IMR-90 (cell line): Measurements from ENCODE around the gene AAK1. TPM values are rescaled to one million over a fixed set of nuclear protein-coding genes. Genes with fewer than 3 reads are reported as not detected.

Source experiments
- ATAC-seq: fragments of 200-7000 bp; cut with Tn5 transposase; 2 replicates; pipeline ENCODE4 v1.9.1; 2020; ENCODE audit warnings: low read depth, mild to moderate bottlenecking, moderate library complexity
- BruUV-seq: library from RNA; stranded (reverse); fragments of 400-500 nt; replicated peaks from 2 replicates; lab custom pipeline; 2021; lab: Mats Ljungman, UMichigan
- CTCF ChIA-PET: fragments of 300-600 bp; formaldehyde crosslinking; extraction: SDS; loops from one replicate; lab custom pipeline; 2021; ENCODE audit warnings: antibody characterized with exemption; lab: Yijun Ruan, JAX
- POLR2A ChIA-PET: fragments of 300-600 bp; sonication (Branson Sonifier 250); formaldehyde crosslinking; loops from one replicate; lab custom pipeline; 2022; ENCODE audit warnings: antibody characterized with exemption; ENCODE audit not compliant: unreplicated experiment; lab: Charles Lee
- DNase-seq: peaks from one replicate; pipeline ENCODE4 v3.0.0; 2013
- H2AFZ ChIP-seq: replicated peaks from 2 replicates; pipeline ENCODE3; 2013; ENCODE audit warnings: low read length, mild to moderate bottlenecking; ENCODE audit not compliant: poor library complexity
- H2AK5ac ChIP-seq: 2 replicates; pipeline ENCODE4 v1.6.1; 2013; ENCODE audit warnings: low read depth, low read length, inconsistent platforms
- H2AK9ac ChIP-seq: replicated peaks from 2 replicates; pipeline ENCODE3; 2013; ENCODE audit warnings: mild to moderate bottlenecking, low read depth, low read length, moderate library complexity; ENCODE audit not compliant: poor library complexity
- H2BK120ac ChIP-seq: 2 replicates; pipeline ENCODE4 v1.6.1; 2013; ENCODE audit warnings: low read depth, low read length, inconsistent platforms
- H2BK15ac ChIP-seq: 3 replicates; pipeline ENCODE4 v1.6.1; 2013; ENCODE audit warnings: low read depth, low read length, inconsistent platforms
- H2BK20ac ChIP-seq: 2 replicates; pipeline ENCODE4 v1.6.1; 2013; ENCODE audit warnings: low read depth, mild to moderate bottlenecking, inconsistent platforms, low read length, moderate library complexity
- H2BK5ac ChIP-seq: 2 replicates; pipeline ENCODE4 v1.6.1; 2013; ENCODE audit warnings: mild to moderate bottlenecking, low read depth, low read length, inconsistent platforms; ENCODE audit not compliant: poor library complexity, severe bottlenecking
- H3K14ac ChIP-seq: replicated peaks from 2 replicates; pipeline ENCODE4 v1.6.1; 2013; ENCODE audit warnings: low read depth, low read length, inconsistent platforms
- H3K18ac ChIP-seq: 2 replicates; pipeline ENCODE4 v1.6.1; 2013; ENCODE audit warnings: low read depth, low read length, control low read depth
- H3K23ac ChIP-seq: 2 replicates; pipeline ENCODE4 v1.6.1; 2013; ENCODE audit warnings: low read depth, low read length, inconsistent platforms
- H3K27ac ChIP-seq: 2 replicates; pipeline ENCODE4 v1.5.1; 2013; ENCODE audit warnings: mild to moderate bottlenecking, control low read depth, low read length; ENCODE audit not compliant: insufficient read depth
- H3K27me3 ChIP-seq: 2 replicates; pipeline ENCODE4 v1.6.1; 2013; ENCODE audit warnings: low read length; ENCODE audit not compliant: control insufficient read depth, insufficient read depth
- H3K36me3 ChIP-seq: 2 replicates; pipeline ENCODE4 v1.6.1; 2013; ENCODE audit warnings: low read length, mixed read lengths; ENCODE audit not compliant: control insufficient read depth, insufficient read depth
- H3K4ac ChIP-seq: 2 replicates; pipeline ENCODE4 v1.6.1; 2013; ENCODE audit warnings: low read depth, low read length, inconsistent platforms
- H3K4me1 ChIP-seq: 2 replicates; pipeline ENCODE4 v1.6.1; 2013; ENCODE audit warnings: low read length, mixed read lengths; ENCODE audit not compliant: control insufficient read depth, insufficient read depth
- H3K4me2 ChIP-seq: 2 replicates; pipeline ENCODE4 v1.6.1; 2013; ENCODE audit warnings: low read depth, mild to moderate bottlenecking, control low read depth, low read length, moderate library complexity
- H3K4me3 ChIP-seq: 2 replicates; pipeline ENCODE4 v1.5.1; 2013; ENCODE audit warnings: low read depth, mild to moderate bottlenecking, control low read depth, low read length, moderate library complexity; ENCODE audit not compliant: insufficient read depth
- H3K56ac ChIP-seq: 2 replicates; pipeline ENCODE4 v1.6.1; 2013; ENCODE audit warnings: low read length, inconsistent platforms; ENCODE audit not compliant: insufficient read depth; ENCODE audit errors: extremely low read depth
- H3K79me1 ChIP-seq, 2 experiments: 2 replicates each; pipeline ENCODE4 v1.6.1; 2013; ENCODE audit warnings: low read length in 2 of 2, inconsistent platforms in 1 of 2, low read depth in 1 of 2
- H3K9ac ChIP-seq: 2 replicates; pipeline ENCODE4 v1.6.1; 2013; ENCODE audit warnings: low read depth, low read length, control low read depth
- H3K9me1 ChIP-seq: 2 replicates; pipeline ENCODE4 v1.6.1; 2013; ENCODE audit warnings: low read length, inconsistent platforms; ENCODE audit not compliant: insufficient read depth
- H3K9me3 ChIP-seq: 2 replicates; pipeline ENCODE4 v1.6.1; 2013; ENCODE audit warnings: low read length; ENCODE audit not compliant: control insufficient read depth, insufficient read depth
- H4K20me1 ChIP-seq: 2 replicates; pipeline ENCODE4 v1.6.1; 2013; ENCODE audit warnings: low read length, inconsistent platforms; ENCODE audit not compliant: insufficient read depth
- H4K5ac ChIP-seq: 2 replicates; pipeline ENCODE4 v1.6.1; 2013; ENCODE audit warnings: mild to moderate bottlenecking, low read depth, low read length, control low read depth
- H4K8ac ChIP-seq, 2 experiments: 2 replicates each; pipeline ENCODE4 v1.6.1; 2013; ENCODE audit warnings: low read depth in 2 of 2, low read length in 2 of 2, control low read depth in 1 of 2, inconsistent platforms in 1 of 2
- H4K91ac ChIP-seq: 2 replicates; pipeline ENCODE4 v1.6.1; 2013; ENCODE audit warnings: low read depth, low read length, inconsistent platforms; ENCODE audit not compliant: insufficient read depth
- BHLHE40 ChIP-seq: fragments of 150-350 bp; IDR thresholded peaks from 2 replicates; pipeline ENCODE4 v1.6.1; 2016; ENCODE audit warnings: mild to moderate bottlenecking, low read depth, low read length
- CEBPB ChIP-seq: IDR thresholded peaks from 2 replicates; pipeline ENCODE4 v1.6.1; 2012; ENCODE audit warnings: low read depth, low read length, improper control_type of control experiment
- CHD1 ChIP-seq: IDR thresholded peaks from 2 replicates; pipeline ENCODE4 v1.6.1; 2012; ENCODE audit warnings: low read depth, low read length, improper control_type of control experiment
- CTCF ChIP-seq: conservative IDR thresholded peaks from 2 replicates; pipeline ENCODE4 v1.5.1; 2012; ENCODE audit warnings: mild to moderate bottlenecking, low read depth, low read length, improper control_type of control experiment
- MAFK ChIP-seq: IDR thresholded peaks from 2 replicates; pipeline ENCODE4 v1.6.1; 2012; ENCODE audit warnings: low read depth, low read length, improper control_type of control experiment
- NFE2L2 ChIP-seq: fragments of 150-350 bp; IDR thresholded peaks from 2 replicates; pipeline ENCODE4 v1.6.1; 2016; ENCODE audit warnings: low read depth, mild to moderate bottlenecking, low read length
- POLR2A ChIP-seq: IDR thresholded peaks from 2 replicates; pipeline ENCODE4 v1.6.1; 2012; ENCODE audit warnings: mild to moderate bottlenecking, low read depth, low read length
- RAD21 ChIP-seq: IDR thresholded peaks from 2 replicates; pipeline ENCODE4 v1.6.1; 2012; ENCODE audit warnings: low read length, improper control_type of control experiment
- RCOR1 ChIP-seq: IDR thresholded peaks from 2 replicates; pipeline ENCODE4 v1.6.1; 2012; ENCODE audit warnings: mild to moderate bottlenecking, low read length, improper control_type of control experiment; ENCODE audit not compliant: insufficient replicate concordance
- WGBS, 2 experiments: methylation state at CpG; one replicate each; pipeline versions ENCODE4 v1.1.5 to v1.1.7; 2013; ENCODE audit warnings: missing lambda C conversion rate in 2 of 2; ENCODE audit not compliant: insufficient read length in 1 of 2; ENCODE audit errors: extremely low coverage in 2 of 2; 5-methylcytosine and 5-hydroxymethylcytosine counted together
- dilution Hi-C: fragments of 300-500 bp; cut with HindIII; formaldehyde crosslinking; loops from one replicate; pipeline ENCODE4 v1.14.3; 2018; ENCODE audit warnings: low sequenced_read_pairs; ENCODE audit not compliant: unreplicated experiment
- in situ Hi-C: fragments of 300-500 bp; cut with MboI; formaldehyde crosslinking; loops from 3 replicates; pipeline ENCODE4 v1.14.3; 2019; ENCODE audit warnings: low sequenced_read_pairs, inconsistent platforms, mixed read lengths
- intact Hi-C: fragments of 100-400 bp; cut with micrococcal nuclease; formaldehyde crosslinking; loops from 2 replicates; pipeline ENCODE4 v1.10.0; 2022
- polyA plus RNA-seq, 3 experiments: library from polyadenylated mRNA; depleted of rRNA; stranded (reverse); fragments of >200 nt; gene quantifications; 2 replicates each; pipeline ENCODE4 v1.2.3, GENCODE V29; 2012; ENCODE audit warnings: low replicate concordance in 1 of 3
- total RNA-seq: library from RNA; depleted of rRNA; stranded (reverse); fragments of >200 nt; gene quantifications from 2 replicates; pipeline ENCODE4 v1.2.3, GENCODE V29; 2012

AAK1 gene
- total and polyA plus RNA-seq, 2 of the 4 experiments (the other 2 are of a cell fraction): 21.9 to 26.5 TPM

GRCh38 chr2:69604026-69604678 is 39.4 kb downstream of the AAK1 start:
- ChIA-PET CTCF (interaction anchor here (1.1 kb wide), 1 partner anchor 10 kb away, joined by 3 read pairs; no protein-coding TSS in a partner anchor), POLR2A (interaction anchor here (0.8 kb wide), 1 partner anchor 10 kb away, joined by 3 read pairs; no protein-coding TSS in a partner anchor)
- Histone ChIP-seq H3K56ac (no peak overlapping the region), H2AK5ac (0 out of 2 replicates have a peak overlapping the region, but pooled peaks have one; percentile 19), H3K9me1 (peaks cover 15% of the 10 kb centered on the region), H2BK20ac (no peak overlapping the region), H4K91ac (no peak overlapping the region), H3K36me3 (no peaks in the 10 kb centered on the region), H2AK9ac (peak overlapping the region; percentile 23), H3K14ac (peak overlapping the region; percentile 17), H4K8ac (no peak overlapping the region), H3K9me3 (no peaks in the 10 kb centered on the region), H3K18ac (no peak overlapping the region), H2AFZ (no peak overlapping the region), H4K20me1 (peaks cover 69% of the 10 kb centered on the region), H2BK15ac (no peak overlapping the region), H3K4me1 (peaks cover 13% of the 10 kb centered on the region), H3K9ac (no peak overlapping the region), H3K27ac (no peak overlapping the region), H2BK5ac (no peak overlapping the region), H3K27me3 (no peaks in the 10 kb centered on the region), H3K4ac (no peak overlapping the region), H2BK120ac (no peak overlapping the region), H3K4me2 (no peak overlapping the region), H3K79me1 (peaks cover 39 to 85% of the 10 kb centered on the region in 2 experiments), H3K4me3 (no peak overlapping the region), H3K23ac (peak overlapping the region; percentile 24; the same call in 1 of the 2 replicates), H4K5ac (no peak overlapping the region)
- dilution Hi-C loops: no loop called here
- TF ChIP-seq POLR2A (no peak), RAD21 (no peak), NFE2L2 (no peak), CHD1 (no peak), RCOR1 (no peak), CTCF (no peak), MAFK (no peak), CEBPB (no peak), BHLHE40 (no peak)
- 75% methylated on average over 1 of the region's 6 CpGs; no CpG with 5 or more reads in 1 of the 2 experiments for WGBS, 2 experiments
- DNase-seq: peak; percentile 33
- in situ Hi-C loops: no loop called here
- intact Hi-C loops: no loop called here
- no peak for ATAC-seq
- BruUV-seq: no TSS peak
